K562 (cell line): ENCODE data around the gene RAB3D. TPM values are rescaled to one million over a fixed set of nuclear protein-coding genes. Genes with fewer than 3 reads are reported as not detected.
A peak's percentile ranks its signal among the peaks of the same experiment; 100 is the strongest.

Source experiments
- ELF4 ChIP-seq: fragments of 450-650 bp; formaldehyde crosslinking; IDR thresholded peaks from 2 replicates; pipeline ENCODE4 v1.4.0; 2022; ENCODE audit warnings: missing genetic modification characterization
- polyA plus RNA-seq, 8 experiments: library from polyadenylated mRNA; depleted of rRNA in 4 of 8; stranded (reverse) in 5 of 8; unstranded in 3 of 8; fragments of >200 nt; fragmentation: Nextera tagmentation in 2 of 8; fragmentation: Illumina TruSeq in 1 of 8; extraction: Ambion mirVana in 2 of 8; extraction: Trizol in 1 of 8; gene quantifications; 2 replicates each; pipeline versions ENCODE4 v1.2.1 to v1.2.3, GENCODE V29; 2011 to 2014; ENCODE audit warnings: inconsistent platforms in 1 of 8, missing spikeins in 1 of 8
- total RNA-seq, 7 experiments: library from RNA; depleted of rRNA in 6 of 7; stranded (reverse); fragments of >200 nt in 6 of 7; fragmentation: Illumina TruSeq in 2 of 7; extraction: Trizol in 2 of 7; gene quantifications; 2 replicates each; pipeline versions ENCODE4 v1.2.1 to v1.2.3, GENCODE V29; 2011 to 2021; ENCODE audit warnings: low replicate concordance in 1 of 7
- TF ChIP-seq, protein P1 (sequence below): fragments of 200-600 bp; sonication (generic); IDR thresholded peaks from one replicate; pipeline ENCODE4 v1.6.1; 2012; ENCODE audit warnings: mild to moderate bottlenecking, low read depth, low read length, inconsistent platforms
- TF ChIP-seq, protein P2 (sequence below), 2 experiments: fragments of 450-650 bp in 1 of 2; IDR thresholded peaks; 2 replicates each; pipeline ENCODE4 v1.6.1; 2011 to 2017; ENCODE audit warnings: low read depth in 2 of 2, antibody characterized with exemption in 1 of 2, borderline replicate concordance in 1 of 2, low read length in 1 of 2, mild to moderate bottlenecking in 1 of 2, mixed read lengths in 1 of 2; ENCODE audit not compliant: control insufficient read depth in 1 of 2
- TF ChIP-seq, protein P3 (sequence below): fragments of 450-650 bp; formaldehyde crosslinking; IDR thresholded peaks from 2 replicates; pipeline ENCODE4 v1.4.0; 2022; ENCODE audit warnings: missing genetic modification characterization
- TF ChIP-seq, protein P4 (sequence below): sonication (generic); formaldehyde crosslinking; IDR thresholded peaks from 2 replicates; pipeline ENCODE4 v1.8.0; 2022; ENCODE audit warnings: mild to moderate bottlenecking, low read depth, missing genetic modification reagents
- TF ChIP-seq, protein P5 (sequence below): fragments of 250-450 bp; sonication (Bioruptor Pico); IDR thresholded peaks from 2 replicates; pipeline ENCODE4 v1.8.0; 2021; ENCODE audit warnings: borderline replicate concordance, mild to moderate bottlenecking, moderate library complexity; ENCODE audit not compliant: poor library complexity, severe bottlenecking

Gene RAB3D
- total and polyA plus RNA-seq, 9 of the 15 experiments (the other 6 are each of a cell fraction or from before 2014, with no cell fraction given), result 0.34 to 3.3 (median 1.3) TPM

DNA sequence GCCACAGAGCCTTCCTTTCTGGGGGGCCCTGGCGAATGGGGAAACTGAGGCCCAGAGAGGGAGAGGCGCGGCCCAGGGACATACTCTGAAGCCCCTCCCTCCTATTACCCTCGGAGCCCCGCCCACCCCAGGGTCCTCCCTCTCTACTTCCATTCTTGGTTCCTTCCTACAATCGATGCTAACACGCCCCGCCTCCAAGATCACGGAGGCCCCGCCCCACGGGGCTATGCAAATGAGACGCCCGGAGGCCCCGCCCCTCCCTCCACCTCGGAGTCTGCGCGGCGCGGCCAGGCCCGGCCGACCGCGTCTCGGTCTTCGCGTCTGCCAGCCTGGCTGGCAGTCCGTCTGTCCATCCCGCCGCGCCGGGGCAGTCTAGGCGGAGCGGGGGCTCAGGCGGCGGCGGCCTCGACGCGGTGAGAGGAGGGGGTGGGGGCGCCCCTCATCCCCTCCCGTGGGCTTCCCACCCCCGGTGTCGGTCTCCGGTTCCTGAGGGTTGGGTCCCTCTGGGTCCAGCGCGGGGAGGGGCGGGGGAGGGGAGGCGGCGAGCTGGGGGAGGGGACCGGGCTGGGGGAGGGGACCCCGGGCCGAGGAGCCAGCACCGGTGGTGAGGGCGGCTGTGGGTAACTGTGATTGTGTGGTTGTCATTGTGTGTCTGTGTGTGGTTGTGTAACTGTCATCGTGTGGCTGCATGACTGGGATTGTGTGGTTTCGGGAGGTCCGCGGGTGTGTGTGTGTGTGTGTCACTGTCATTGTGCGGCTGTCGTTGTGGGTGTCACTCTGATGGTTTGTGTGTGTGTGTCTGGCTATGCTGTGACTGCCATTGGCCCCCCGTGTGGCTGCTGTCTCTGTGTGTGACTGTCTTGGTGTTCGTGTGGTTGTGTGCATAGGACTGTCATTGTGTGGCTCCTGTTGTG is 16.0 kb upstream of the RAB3D start, which contains the start of gene PLPPR2 (continued):
- TF ChIP-seq, protein P1, sequence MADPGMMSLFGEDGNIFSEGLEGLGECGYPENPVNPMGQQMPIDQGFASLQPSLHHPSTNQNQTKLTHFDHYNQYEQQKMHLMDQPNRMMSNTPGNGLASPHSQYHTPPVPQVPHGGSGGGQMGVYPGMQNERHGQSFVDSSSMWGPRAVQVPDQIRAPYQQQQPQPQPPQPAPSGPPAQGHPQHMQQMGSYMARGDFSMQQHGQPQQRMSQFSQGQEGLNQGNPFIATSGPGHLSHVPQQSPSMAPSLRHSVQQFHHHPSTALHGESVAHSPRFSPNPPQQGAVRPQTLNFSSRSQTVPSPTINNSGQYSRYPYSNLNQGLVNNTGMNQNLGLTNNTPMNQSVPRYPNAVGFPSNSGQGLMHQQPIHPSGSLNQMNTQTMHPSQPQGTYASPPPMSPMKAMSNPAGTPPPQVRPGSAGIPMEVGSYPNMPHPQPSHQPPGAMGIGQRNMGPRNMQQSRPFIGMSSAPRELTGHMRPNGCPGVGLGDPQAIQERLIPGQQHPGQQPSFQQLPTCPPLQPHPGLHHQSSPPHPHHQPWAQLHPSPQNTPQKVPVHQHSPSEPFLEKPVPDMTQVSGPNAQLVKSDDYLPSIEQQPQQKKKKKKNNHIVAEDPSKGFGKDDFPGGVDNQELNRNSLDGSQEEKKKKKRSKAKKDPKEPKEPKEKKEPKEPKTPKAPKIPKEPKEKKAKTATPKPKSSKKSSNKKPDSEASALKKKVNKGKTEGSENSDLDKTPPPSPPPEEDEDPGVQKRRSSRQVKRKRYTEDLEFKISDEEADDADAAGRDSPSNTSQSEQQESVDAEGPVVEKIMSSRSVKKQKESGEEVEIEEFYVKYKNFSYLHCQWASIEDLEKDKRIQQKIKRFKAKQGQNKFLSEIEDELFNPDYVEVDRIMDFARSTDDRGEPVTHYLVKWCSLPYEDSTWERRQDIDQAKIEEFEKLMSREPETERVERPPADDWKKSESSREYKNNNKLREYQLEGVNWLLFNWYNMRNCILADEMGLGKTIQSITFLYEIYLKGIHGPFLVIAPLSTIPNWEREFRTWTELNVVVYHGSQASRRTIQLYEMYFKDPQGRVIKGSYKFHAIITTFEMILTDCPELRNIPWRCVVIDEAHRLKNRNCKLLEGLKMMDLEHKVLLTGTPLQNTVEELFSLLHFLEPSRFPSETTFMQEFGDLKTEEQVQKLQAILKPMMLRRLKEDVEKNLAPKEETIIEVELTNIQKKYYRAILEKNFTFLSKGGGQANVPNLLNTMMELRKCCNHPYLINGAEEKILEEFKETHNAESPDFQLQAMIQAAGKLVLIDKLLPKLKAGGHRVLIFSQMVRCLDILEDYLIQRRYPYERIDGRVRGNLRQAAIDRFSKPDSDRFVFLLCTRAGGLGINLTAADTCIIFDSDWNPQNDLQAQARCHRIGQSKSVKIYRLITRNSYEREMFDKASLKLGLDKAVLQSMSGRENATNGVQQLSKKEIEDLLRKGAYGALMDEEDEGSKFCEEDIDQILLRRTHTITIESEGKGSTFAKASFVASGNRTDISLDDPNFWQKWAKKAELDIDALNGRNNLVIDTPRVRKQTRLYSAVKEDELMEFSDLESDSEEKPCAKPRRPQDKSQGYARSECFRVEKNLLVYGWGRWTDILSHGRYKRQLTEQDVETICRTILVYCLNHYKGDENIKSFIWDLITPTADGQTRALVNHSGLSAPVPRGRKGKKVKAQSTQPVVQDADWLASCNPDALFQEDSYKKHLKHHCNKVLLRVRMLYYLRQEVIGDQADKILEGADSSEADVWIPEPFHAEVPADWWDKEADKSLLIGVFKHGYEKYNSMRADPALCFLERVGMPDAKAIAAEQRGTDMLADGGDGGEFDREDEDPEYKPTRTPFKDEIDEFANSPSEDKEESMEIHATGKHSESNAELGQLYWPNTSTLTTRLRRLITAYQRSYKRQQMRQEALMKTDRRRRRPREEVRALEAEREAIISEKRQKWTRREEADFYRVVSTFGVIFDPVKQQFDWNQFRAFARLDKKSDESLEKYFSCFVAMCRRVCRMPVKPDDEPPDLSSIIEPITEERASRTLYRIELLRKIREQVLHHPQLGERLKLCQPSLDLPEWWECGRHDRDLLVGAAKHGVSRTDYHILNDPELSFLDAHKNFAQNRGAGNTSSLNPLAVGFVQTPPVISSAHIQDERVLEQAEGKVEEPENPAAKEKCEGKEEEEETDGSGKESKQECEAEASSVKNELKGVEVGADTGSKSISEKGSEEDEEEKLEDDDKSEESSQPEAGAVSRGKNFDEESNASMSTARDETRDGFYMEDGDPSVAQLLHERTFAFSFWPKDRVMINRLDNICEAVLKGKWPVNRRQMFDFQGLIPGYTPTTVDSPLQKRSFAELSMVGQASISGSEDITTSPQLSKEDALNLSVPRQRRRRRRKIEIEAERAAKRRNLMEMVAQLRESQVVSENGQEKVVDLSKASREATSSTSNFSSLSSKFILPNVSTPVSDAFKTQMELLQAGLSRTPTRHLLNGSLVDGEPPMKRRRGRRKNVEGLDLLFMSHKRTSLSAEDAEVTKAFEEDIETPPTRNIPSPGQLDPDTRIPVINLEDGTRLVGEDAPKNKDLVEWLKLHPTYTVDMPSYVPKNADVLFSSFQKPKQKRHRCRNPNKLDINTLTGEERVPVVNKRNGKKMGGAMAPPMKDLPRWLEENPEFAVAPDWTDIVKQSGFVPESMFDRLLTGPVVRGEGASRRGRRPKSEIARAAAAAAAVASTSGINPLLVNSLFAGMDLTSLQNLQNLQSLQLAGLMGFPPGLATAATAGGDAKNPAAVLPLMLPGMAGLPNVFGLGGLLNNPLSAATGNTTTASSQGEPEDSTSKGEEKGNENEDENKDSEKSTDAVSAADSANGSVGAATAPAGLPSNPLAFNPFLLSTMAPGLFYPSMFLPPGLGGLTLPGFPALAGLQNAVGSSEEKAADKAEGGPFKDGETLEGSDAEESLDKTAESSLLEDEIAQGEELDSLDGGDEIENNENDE, result no peak
- TF ChIP-seq, protein P2, sequence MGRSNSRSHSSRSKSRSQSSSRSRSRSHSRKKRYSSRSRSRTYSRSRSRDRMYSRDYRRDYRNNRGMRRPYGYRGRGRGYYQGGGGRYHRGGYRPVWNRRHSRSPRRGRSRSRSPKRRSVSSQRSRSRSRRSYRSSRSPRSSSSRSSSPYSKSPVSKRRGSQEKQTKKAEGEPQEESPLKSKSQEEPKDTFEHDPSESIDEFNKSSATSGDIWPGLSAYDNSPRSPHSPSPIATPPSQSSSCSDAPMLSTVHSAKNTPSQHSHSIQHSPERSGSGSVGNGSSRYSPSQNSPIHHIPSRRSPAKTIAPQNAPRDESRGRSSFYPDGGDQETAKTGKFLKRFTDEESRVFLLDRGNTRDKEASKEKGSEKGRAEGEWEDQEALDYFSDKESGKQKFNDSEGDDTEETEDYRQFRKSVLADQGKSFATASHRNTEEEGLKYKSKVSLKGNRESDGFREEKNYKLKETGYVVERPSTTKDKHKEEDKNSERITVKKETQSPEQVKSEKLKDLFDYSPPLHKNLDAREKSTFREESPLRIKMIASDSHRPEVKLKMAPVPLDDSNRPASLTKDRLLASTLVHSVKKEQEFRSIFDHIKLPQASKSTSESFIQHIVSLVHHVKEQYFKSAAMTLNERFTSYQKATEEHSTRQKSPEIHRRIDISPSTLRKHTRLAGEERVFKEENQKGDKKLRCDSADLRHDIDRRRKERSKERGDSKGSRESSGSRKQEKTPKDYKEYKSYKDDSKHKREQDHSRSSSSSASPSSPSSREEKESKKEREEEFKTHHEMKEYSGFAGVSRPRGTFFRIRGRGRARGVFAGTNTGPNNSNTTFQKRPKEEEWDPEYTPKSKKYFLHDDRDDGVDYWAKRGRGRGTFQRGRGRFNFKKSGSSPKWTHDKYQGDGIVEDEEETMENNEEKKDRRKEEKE (IDR thresholded peaks at IDR 0.05; ENCODE audit: borderline replicate concordance in 1 of 2, control insufficient read depth in 1 of 2, low read depth in 2 of 2, low read length in 1 of 2), result 0 out of 4 replicates have a peak, but pooled peaks of 1 of the 2 experiments have one; percentile 31
- TF ChIP-seq, protein P3, sequence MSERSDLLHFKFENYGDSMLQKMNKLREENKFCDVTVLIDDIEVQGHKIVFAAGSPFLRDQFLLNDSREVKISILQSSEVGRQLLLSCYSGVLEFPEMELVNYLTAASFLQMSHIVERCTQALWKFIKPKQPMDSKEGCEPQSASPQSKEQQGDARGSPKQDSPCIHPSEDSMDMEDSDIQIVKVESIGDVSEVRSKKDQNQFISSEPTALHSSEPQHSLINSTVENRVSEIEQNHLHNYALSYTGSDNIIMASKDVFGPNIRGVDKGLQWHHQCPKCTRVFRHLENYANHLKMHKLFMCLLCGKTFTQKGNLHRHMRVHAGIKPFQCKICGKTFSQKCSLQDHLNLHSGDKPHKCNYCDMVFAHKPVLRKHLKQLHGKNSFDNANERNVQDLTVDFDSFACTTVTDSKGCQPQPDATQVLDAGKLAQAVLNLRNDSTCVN (CRISPR knock-in tag), result 0 out of 2 replicates have a peak, but pooled peaks have one; percentile 65
- 0 out of 2 replicates have a peak, but pooled peaks have one; percentile 65 for TF ChIP-seq ELF4 (CRISPR knock-in tag)
- TF ChIP-seq, protein P4, sequence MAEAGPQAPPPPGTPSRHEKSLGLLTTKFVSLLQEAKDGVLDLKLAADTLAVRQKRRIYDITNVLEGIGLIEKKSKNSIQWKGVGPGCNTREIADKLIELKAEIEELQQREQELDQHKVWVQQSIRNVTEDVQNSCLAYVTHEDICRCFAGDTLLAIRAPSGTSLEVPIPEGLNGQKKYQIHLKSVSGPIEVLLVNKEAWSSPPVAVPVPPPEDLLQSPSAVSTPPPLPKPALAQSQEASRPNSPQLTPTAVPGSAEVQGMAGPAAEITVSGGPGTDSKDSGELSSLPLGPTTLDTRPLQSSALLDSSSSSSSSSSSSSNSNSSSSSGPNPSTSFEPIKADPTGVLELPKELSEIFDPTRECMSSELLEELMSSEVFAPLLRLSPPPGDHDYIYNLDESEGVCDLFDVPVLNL (CRISPR knock-in tag), result 0 out of 2 replicates have a peak, but pooled peaks have one; percentile 22
- TF ChIP-seq, protein P5, sequence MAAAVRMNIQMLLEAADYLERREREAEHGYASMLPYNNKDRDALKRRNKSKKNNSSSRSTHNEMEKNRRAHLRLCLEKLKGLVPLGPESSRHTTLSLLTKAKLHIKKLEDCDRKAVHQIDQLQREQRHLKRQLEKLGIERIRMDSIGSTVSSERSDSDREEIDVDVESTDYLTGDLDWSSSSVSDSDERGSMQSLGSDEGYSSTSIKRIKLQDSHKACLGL (CRISPR knock-in tag), result no peak
